ENCODE data around the gene PRDM16.

The PRDM16 gene

GRCh38 chr1:3206696-3207095, 137.7 kb downstream of the PRDM16 start:
- DNase-seq (ENCODE audit: low read depth in 2 of 2): no peak

GRCh38 chr1:3207217-3207848, 138.3 kb downstream of the PRDM16 start:
- DNase-seq (ENCODE audit: low read depth in 2 of 2): no peak

GRCh38 chr1:3208819-3209200, 139.8 kb downstream of the PRDM16 start:
- no peak for DNase-seq (ENCODE audit: low read depth in 2 of 2)

DNA sequence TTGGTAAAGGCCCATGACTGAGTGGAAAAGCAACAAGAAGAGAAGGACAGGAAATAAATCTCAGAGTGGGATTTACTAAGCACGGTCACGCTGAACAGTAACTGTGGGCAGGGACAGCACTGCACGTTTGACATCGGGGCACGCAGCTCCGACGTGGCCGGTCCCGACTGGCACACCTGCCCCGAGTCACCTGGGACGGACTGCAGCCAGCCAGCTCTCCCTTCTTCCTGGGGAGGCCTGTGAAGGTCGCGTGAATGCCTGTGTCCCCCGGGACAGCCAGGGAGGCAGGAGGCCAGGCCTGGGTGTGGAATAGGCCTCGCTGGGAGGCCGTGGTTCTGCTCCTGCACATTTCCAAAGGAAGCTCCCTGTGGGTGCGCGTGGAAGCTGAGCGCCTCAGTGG, 140.2 kb downstream of the PRDM16 start:
- DNase-seq (ENCODE audit: low read depth in 2 of 2): no peak

DNA sequence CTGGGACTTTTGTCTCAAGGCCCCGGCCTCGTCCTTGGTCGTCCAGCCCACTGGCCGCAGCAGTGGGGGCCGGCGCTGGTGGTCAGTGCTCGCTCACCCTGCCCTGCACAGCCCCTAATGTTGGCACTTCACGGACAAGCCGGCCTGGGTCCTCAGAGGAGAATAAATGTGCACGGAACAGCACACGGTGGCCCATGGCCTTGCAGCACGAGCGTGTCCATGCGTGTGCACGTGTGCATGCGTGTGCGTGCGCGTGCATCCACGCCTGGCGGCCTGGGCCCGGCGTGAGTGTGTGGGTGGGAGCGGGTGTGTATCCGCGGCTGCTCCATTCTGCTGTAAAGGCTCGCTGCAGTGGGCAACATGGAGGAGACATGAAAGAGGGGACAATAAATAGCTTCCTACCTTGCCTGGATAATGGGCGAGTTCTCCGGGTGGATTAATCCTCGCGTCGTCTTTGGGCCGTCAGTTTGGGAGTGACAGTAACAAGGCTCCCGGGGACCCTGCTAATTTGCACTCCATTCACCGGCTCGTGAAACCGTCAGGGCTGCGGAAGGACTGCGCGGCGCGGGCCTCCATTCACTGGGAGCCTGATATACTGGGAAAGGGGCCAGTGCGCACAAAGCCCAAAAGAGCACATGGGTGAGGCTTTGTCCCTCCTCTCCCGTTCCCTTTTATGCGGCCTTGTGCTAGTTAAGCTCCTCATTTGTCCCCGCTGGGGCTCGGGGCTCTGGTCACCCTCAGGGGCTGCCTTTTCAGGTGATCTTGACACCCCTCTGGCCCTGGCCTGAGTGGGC, 142.8 kb downstream of the PRDM16 start:
- no peak for DNase-seq (ENCODE audit: low read depth in 2 of 2)

- DNase-seq (ENCODE audit: low read depth in 2 of 2): no peak
Measured at GRCh38 chr1:3212453-3213355, 143.7 kb downstream of the PRDM16 start.

- DNase-seq (ENCODE audit: low read depth in 2 of 2): no peak
Measured at GRCh38 chr1:3213730-3214129, 144.7 kb downstream of the PRDM16 start.

- no peak for DNase-seq (ENCODE audit: low read depth in 2 of 2)
Measured at GRCh38 chr1:3215198-3216014, 146.4 kb downstream of the PRDM16 start.

GRCh38 chr1:3216015-3216391, 147.0 kb downstream of the PRDM16 start:
- DNase-seq (ENCODE audit: low read depth in 2 of 2): no peak

GRCh38 chr1:3217181-3217641, 148.2 kb downstream of the PRDM16 start:
- no peak for DNase-seq (ENCODE audit: low read depth in 2 of 2)

DNA sequence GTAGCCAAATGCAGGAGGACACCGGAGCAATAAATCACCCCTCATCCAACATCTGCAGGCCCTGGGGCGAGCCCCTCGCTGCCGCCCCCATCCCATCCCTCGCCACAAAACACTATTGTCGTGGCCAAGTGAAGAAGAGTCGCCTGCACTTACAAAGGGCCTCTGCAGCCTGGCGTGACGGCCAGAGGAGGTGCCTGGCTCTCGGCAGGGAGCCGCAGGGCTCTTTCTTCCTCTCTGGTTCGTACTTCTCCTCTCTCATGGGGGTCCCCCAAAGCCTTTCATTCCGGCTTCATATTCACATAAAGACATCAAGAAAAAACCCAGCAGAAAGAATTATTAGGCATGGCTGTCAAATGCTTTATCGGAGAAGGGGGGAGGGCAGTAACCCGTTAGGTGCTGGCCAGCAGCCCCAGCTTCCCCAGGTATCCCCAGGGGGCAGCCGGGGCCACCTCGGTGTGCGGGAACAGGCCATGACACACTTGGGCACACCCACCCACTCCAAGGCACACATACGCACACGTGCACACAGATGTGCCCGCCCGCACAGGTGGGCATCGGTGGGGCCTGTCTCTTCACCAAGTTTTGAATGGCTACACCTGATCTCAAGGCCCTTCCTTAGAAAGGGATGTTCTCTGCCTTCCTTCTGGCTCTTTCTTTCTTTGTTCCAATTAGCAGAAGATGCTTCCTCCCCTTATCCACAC, 149.1 kb downstream of the PRDM16 start:
- DNase-seq (ENCODE audit: low read depth in 2 of 2): no peak

DNA sequence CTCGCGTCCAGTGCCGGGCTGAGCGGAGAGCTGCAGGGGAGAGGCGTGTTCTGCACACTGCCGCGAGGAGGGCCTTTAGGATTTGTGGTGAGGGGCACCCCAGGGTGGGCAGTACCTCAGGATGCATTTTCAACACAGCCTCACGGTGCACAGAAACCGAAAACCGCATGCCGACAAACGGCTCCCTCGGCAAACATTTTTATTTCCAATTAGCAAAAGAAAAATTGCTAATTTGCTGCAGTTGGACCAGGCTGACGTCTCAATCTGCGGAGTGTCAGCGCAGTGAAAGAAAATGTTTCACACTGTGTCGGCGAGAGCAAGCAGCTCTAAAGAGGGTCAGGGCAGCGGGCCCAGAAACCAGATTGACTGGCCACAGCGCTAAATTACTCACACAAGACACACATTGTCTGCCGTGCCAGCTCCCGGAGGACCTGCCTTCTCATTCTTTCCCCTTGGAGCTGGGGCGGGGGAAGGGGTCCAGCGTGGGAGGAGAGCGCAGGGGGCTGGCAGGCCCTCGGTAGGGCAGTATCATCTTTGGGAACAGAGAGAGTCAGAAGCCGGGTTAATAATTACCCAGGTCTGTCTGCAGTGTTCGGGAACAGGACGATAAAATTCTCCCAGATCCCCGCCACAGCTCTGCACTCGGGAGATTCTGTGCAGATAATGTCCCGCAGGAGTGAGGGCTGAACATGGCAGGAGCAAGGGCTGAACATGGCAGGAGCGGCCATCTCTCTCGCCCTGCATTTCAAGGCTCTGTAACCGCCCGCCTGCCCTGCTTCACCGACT, 150.2 kb downstream of the PRDM16 start:
- no peak for DNase-seq (ENCODE audit: low read depth in 2 of 2)

- no peak for DNase-seq (ENCODE audit: low read depth in 2 of 2)
Measured at GRCh38 chr1:3219791-3220467, 150.9 kb downstream of the PRDM16 start.

DNA sequence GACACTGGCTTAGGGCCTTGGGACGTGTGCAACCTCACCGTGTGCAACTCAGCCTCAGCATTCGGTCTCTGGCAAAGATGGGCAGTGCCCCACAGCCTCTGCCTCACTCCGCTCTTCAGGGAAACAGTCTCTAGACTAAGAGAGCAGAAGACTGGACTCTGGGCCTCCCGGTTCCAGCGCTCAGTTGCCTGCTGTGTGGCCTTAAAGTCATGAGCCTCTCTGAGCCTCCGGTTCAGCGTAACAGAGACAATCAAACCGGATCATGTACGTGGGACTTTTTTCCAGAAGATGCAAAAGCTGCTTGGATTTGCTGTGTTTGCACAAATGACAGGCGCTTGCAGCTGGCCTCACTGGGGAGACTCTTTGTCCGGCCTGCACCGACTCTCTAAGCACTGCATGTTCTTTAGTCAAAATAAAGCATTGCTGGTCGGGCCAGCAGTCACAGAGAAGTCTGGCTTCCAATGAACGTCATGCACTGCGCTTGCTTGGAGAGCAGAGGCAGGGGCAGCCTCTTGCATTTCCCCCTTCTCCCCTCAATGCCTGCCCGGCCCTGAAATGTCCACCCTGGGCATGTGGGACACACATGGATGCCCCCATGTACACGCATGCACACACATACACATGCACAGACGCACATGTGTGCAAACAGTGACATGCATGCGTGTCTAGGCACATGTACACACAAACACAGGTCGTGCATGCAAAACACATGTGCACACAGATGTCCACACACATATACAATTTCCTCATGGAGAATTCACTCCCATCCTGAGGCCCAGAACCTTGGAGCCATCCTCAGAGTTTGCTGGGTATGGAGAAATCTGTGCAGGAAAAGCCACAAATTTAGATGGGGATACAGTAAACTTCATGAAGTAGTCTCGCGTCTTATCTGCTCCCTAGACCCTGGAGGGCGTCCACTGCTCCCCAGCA, 152.4 kb downstream of the PRDM16 start:
- no peak for DNase-seq (ENCODE audit: low read depth in 2 of 2)

DNA sequence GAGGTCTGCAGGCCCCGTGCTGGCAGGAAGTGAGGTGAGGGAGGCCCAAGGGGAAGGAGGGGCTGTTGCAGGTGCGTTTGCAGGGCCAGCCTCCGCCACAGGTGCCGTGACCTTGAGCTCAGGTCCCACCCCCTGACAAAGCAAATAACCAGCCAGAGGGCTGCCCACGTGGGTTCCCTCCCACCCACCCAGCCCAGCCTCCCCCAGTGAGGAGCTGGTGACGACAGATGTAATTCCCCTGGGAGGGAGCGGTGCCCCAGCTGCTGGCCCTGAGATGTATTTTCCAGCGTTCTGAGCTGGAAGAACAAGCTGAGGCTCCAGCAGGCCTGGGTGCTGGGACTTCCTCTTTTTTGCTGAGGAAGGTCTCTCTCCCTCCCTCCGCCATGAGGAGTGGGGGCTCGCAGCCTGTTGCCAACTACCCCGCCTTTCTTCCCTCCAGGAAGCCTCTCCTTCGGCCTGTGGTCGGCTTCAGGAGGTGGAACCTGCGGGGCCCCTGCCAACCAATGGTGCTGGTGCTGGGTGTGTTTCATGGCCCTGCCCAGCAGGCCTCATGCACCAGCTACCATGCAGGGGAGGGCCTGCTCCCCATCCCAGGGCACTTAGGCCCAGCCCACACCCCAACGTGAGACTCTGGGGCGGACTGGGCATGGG, 153.2 kb downstream of the PRDM16 start:
- no peak for DNase-seq (ENCODE audit: low read depth in 2 of 2)

GRCh38 chr1:3225661-3226060, 156.7 kb downstream of the PRDM16 start:
- no peak for DNase-seq (ENCODE audit: low read depth in 2 of 2)

GRCh38 chr1:3226191-3226590, 157.2 kb downstream of the PRDM16 start:
- no peak for DNase-seq (ENCODE audit: low read depth in 2 of 2)

All from stimulated activated CD8-positive, alpha-beta memory T cell treated with anti-CD3 and anti-CD28 coated beads, Interleukin-7, amount 100 ng/mL, for 4 hours (primary cell).